ENCODE data around the gene PRDM2. TPM values are rescaled to one million over a fixed set of nuclear protein-coding genes. Genes with fewer than 3 reads are reported as not detected.
A peak's percentile ranks its signal among the peaks of the same experiment; 100 is the strongest.
"Not testable (repeated sequence)": the region's sequence is repeated elsewhere in the genome, so short reads cannot be mapped to it uniquely, and the experiment has no call there.

PRDM2 gene
- total and polyA plus RNA-seq, 9 donors = 30.0 to 81.9 (median 61.8) TPM

- no peak overlapping the region for H3K4me3 ChIP-seq
- H3K36me3 ChIP-seq = no peaks in the 10 kb centered on the region
- TF ChIP-seq POLR2A (IDR thresholded peaks at IDR 0.05) (no peak), EP300 (IDR thresholded peaks at IDR 0.05) (no peak)
- TF ChIP-seq, protein P1, sequence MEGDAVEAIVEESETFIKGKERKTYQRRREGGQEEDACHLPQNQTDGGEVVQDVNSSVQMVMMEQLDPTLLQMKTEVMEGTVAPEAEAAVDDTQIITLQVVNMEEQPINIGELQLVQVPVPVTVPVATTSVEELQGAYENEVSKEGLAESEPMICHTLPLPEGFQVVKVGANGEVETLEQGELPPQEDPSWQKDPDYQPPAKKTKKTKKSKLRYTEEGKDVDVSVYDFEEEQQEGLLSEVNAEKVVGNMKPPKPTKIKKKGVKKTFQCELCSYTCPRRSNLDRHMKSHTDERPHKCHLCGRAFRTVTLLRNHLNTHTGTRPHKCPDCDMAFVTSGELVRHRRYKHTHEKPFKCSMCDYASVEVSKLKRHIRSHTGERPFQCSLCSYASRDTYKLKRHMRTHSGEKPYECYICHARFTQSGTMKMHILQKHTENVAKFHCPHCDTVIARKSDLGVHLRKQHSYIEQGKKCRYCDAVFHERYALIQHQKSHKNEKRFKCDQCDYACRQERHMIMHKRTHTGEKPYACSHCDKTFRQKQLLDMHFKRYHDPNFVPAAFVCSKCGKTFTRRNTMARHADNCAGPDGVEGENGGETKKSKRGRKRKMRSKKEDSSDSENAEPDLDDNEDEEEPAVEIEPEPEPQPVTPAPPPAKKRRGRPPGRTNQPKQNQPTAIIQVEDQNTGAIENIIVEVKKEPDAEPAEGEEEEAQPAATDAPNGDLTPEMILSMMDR (IDR thresholded peaks at IDR 0.05) = no peak
- no peak for DNase-seq
- H3K4me1 ChIP-seq (ENCODE audit: insufficient read depth) = no peaks in the 10 kb centered on the region
- H3K27me3 ChIP-seq = no peaks in the 10 kb centered on the region
- no peaks in the 10 kb centered on the region for H3K9me3 ChIP-seq
- WGBS, 3 donors = 76 to 86% (median 85%) methylated on average over 1 of the region's 1 CpG
- no peak overlapping the region for H3K27ac ChIP-seq
- intact Hi-C loops (cut with DNase I) = no loop called here
Measured at GRCh38 chr1:13677896-13678295, 22.1 kb upstream of the PRDM2 start.

DNA sequence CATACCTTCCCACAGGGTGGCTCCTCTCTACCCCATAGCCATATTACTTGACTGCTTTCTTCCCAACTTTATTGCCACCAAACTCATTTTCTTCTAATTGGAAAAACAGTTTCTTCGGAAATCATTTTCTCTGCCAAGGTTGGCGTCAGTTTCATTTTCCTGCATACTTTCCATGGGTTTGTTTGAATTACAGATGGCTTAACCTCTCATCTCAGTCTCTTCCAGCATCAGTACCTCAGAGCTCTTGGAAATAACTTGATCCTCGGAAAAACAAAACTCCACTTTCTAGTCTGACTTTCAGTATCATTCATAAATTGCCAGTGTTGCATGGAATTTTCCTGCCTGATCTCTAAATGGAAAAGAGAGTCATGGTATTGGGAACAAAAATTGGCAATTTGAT is 20.3 kb upstream of the PRDM2 start:
- H3K9me3 ChIP-seq = no peaks in the 10 kb centered on the region
- TF ChIP-seq POLR2A (IDR thresholded peaks at IDR 0.05) (no peak), EP300 (IDR thresholded peaks at IDR 0.05) (no peak)
- TF ChIP-seq, protein P1 (IDR thresholded peaks at IDR 0.05) = no peak
- 72 to 89% (median 75%) methylated on average over 3 of the region's 3 CpGs for whole genome bisulfite sequencing, 3 donors
- intact Hi-C loops (cut with DNase I) = no loop called here
- H3K4me1 ChIP-seq (ENCODE audit: insufficient read depth) = no peaks in the 10 kb centered on the region
- H3K36me3 ChIP-seq = no peaks in the 10 kb centered on the region
- H3K4me3 ChIP-seq = no peak overlapping the region
- no peak overlapping the region for H3K27ac ChIP-seq
- no peaks in the 10 kb centered on the region for H3K27me3 ChIP-seq
- no peak for DNase-seq

- H3K4me3 ChIP-seq; H3K4me1 ChIP-seq (ENCODE audit: insufficient read depth); H3K27ac ChIP-seq; intact Hi-C loops (cut with DNase I); H3K36me3 ChIP-seq; H3K27me3 ChIP-seq; H3K9me3 ChIP-seq: not testable (repeated sequence)
- peak in 2 of 5 donors; percentile 26 to 33 for DNase-seq
- 53 to 64% (median 61%) methylated on average over 7 to 9 of the region's 9 CpGs for WGBS, 3 donors
Measured at GRCh38 chr1:13680609-13681008, 19.4 kb upstream of the PRDM2 start.

DNA sequence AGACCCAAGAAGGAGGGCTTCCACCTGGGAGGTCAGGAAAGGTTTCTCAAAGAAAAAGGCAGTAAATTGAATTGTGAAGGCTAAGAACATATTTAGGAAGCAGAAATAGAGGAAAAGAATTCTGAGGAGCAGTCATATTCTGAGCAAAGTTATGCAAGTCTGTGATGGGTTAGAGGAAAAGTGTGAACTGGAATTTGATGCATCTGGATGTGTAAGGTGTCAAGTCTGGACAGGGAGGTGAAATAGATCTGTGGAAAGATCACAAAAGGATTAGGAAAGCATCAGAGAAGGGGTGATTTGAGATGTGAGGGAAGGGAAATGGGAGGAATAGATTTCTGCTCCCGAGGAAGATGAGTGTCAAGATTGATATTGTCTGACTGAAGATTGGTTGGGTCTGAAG is 18.1 kb upstream of the PRDM2 start:
- Histone ChIP-seq H3K27ac (no peak overlapping the region), H3K27me3 (no peaks in the 10 kb centered on the region), H3K4me3 (no peak overlapping the region), H3K9me3 (no peaks in the 10 kb centered on the region), H3K4me1 (ENCODE audit: insufficient read depth) (no peaks in the 10 kb centered on the region), H3K36me3 (no peaks in the 10 kb centered on the region)
- 69 to 73% (median 70%) methylated on average over 1 of the region's 1 CpG for WGBS, 3 donors
- intact Hi-C loops (cut with DNase I) = no loop called here
- no peak for DNase-seq
- TF ChIP-seq, protein P1 (IDR thresholded peaks at IDR 0.05) = no peak
- TF ChIP-seq EP300 (IDR thresholded peaks at IDR 0.05) (no peak), POLR2A (IDR thresholded peaks at IDR 0.05) (no peak)

- H3K9me3 ChIP-seq = no peaks in the 10 kb centered on the region
- H3K27me3 ChIP-seq = no peaks in the 10 kb centered on the region
- WGBS, 3 donors = 88 to 91% (median 88%) methylated on average over 3 of the region's 3 CpGs
- H3K36me3 ChIP-seq = no peaks in the 10 kb centered on the region
- no peak overlapping the region for H3K4me3 ChIP-seq
- H3K4me1 ChIP-seq (ENCODE audit: insufficient read depth) = no peaks in the 10 kb centered on the region
- no peak for DNase-seq
- TF ChIP-seq, protein P1 (IDR thresholded peaks at IDR 0.05) = no peak
- TF ChIP-seq POLR2A (IDR thresholded peaks at IDR 0.05) (no peak), EP300 (IDR thresholded peaks at IDR 0.05) (no peak)
- H3K27ac ChIP-seq = no peak overlapping the region
- intact Hi-C loops (cut with DNase I) = no loop called here
Measured at GRCh38 chr1:13682444-13682843, 17.5 kb upstream of the PRDM2 start.

All from ovary (tissue), 9 donors.